KOPT-K1 (cell line): ENCODE measurements around the gene SVOPL.

Source experiments
- H3K27ac ChIP-seq: fragments of 200-600 bp; sonication (generic); 2 replicates; pipeline ENCODE4 v1.5.1; 2016; ENCODE audit warnings: antibody characterized with exemption, mild to moderate bottlenecking, low read depth, low read length; ENCODE audit not compliant: poor library complexity, severe bottlenecking
- H3K36me3 ChIP-seq: fragments of 200-600 bp; sonication (generic); 2 replicates; pipeline ENCODE4 v1.5.1; 2017; ENCODE audit warnings: antibody characterized with exemption, mild to moderate bottlenecking, low read length, moderate library complexity; ENCODE audit not compliant: insufficient read depth
- H3K9me3 ChIP-seq: fragments of 200-600 bp; sonication (generic); 2 replicates; pipeline ENCODE4 v1.5.1; 2017; ENCODE audit warnings: antibody characterized with exemption, low read length, mild to moderate bottlenecking; ENCODE audit not compliant: insufficient read depth, poor library complexity, severe bottlenecking

Gene SVOPL

DNA sequence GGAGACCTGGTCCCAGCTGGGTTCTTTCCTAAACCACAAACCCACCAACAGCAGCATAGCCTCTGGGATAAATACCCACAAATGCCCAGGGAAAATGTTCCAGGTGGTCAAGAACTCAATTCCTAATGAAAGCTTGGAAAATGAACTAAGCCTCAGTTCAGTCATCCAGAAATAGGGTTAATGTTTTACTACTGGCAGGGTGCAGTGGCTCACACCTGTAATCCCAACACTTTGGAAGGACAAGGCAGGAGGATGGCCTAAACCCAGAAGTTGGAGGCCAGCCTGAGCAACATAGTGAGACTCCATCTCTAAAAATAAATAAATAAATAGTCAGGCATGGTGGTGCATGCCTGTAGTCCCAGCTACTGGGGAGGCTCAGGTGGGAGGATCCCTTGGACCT, 82.2 kb downstream of the SVOPL start:
- no peaks in the 10 kb centered on the region for H3K36me3 ChIP-seq
- H3K9me3 ChIP-seq = no peaks in the 10 kb centered on the region
- H3K27ac ChIP-seq = peak overlapping the region; percentile 7

DNA sequence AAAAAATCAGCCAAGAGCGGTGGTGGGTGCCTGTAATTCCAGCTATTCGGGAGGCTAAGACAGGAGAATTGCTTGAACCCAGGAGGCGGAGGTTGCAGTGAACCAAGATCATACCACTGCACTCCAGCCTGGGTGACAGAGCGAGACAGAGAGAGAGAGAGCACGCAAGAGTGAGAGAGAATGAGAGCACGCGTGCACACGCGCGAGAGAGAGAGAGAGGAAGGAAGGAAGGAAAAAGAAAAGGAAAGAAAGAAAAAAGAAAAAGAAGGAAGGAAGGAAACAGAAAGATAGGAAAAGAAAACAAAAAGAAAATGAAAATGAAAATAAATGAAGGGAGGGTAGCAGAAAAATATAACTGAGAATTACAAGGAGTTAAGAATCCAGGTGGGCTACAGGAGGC, 82.7 kb downstream of the SVOPL start:
- Histone ChIP-seq H3K36me3 (no peaks in the 10 kb centered on the region), H3K27ac (peak overlapping the region; percentile 7), H3K9me3 (no peaks in the 10 kb centered on the region)

GRCh38 chr7:138616085-138616484, 85.1 kb downstream of the SVOPL start:
- Histone ChIP-seq H3K27ac (no peak overlapping the region), H3K36me3 (no peaks in the 10 kb centered on the region), H3K9me3 (no peaks in the 10 kb centered on the region)

GRCh38 chr7:138613630-138614029, 87.5 kb downstream of the SVOPL start:
- Histone ChIP-seq H3K36me3 (no peaks in the 10 kb centered on the region), H3K27ac (no peak overlapping the region), H3K9me3 (no peaks in the 10 kb centered on the region)

DNA sequence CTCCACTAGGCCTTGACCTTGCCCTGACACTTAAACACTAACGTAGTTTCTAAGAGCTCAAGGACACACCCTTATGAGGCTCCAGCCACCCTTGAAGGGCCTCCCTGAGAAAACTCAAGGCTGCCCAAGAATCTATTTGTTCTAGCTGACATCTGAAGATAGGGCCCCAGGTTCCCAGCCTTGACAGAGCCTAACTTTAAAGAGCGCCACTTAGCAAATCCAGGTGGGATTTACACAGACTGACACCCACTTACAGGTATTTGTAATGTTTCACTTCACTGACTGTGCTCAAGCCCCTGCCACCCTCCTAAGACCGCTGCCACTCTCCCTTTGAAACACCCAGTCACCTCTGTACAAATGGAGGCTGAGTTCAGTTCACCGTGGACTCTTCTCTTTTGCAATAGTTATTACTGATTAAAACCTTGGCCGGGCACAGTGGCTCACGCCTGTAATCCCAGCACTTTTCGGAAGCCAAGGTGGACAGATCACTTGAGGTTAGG, 90.4 kb downstream of the SVOPL start:
- Histone ChIP-seq H3K36me3 (peaks cover 5% of the 10 kb centered on the region; the same call in 1 of the 2 replicates), H3K9me3 (peaks cover 17% of the 10 kb centered on the region), H3K27ac (peak overlapping the region; percentile 13)

- no peak overlapping the region for H3K27ac ChIP-seq
- peaks cover 27% of the 10 kb centered on the region for H3K9me3 ChIP-seq
- H3K36me3 ChIP-seq = peaks cover 9% of the 10 kb centered on the region; the same call in 1 of the 2 replicates
Observed at GRCh38 chr7:138608275-138608674, 92.9 kb downstream of the SVOPL start.

GRCh38 chr7:138607216-138608126, 93.7 kb downstream of the SVOPL start:
- no peak overlapping the region for H3K27ac ChIP-seq

DNA sequence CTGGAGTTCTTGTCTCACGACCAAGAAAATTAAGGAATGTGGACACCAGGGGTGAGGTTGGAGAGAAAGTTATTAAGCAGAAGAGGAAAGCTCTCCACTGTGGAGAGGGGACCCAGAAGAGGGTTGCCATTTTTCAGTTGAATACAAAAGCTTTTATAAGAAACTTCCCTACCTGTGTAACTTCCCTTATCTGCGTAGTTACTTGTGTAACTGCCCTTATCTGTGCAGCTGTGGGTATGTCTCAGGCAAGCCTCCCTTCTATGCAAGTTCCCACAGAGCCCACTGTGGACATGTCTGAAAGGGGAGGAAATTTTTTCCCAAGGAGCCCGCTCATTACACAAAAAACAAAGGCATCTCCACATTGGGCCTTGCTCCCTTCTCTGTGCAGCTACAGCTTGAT, 94.9 kb downstream of the SVOPL start:
- Histone ChIP-seq H3K36me3 (peaks cover 9% of the 10 kb centered on the region; the same call in 1 of the 2 replicates), H3K9me3 (peaks cover 27% of the 10 kb centered on the region), H3K27ac (no peak overlapping the region)

More at GRCh38 chr7:138607216-138608126, 93.7 kb downstream of the SVOPL start:
- H3K36me3 ChIP-seq = peaks cover 9% of the 10 kb centered on the region; the same call in 1 of the 2 replicates
- H3K9me3 ChIP-seq = peaks cover 27% of the 10 kb centered on the region

- Histone ChIP-seq H3K36me3 (peaks cover 9% of the 10 kb centered on the region; the same call in 1 of the 2 replicates), H3K27ac (no peak overlapping the region), H3K9me3 (peaks cover 27% of the 10 kb centered on the region)
Observed at GRCh38 chr7:138603549-138604318, 97.4 kb downstream of the SVOPL start.

DNA sequence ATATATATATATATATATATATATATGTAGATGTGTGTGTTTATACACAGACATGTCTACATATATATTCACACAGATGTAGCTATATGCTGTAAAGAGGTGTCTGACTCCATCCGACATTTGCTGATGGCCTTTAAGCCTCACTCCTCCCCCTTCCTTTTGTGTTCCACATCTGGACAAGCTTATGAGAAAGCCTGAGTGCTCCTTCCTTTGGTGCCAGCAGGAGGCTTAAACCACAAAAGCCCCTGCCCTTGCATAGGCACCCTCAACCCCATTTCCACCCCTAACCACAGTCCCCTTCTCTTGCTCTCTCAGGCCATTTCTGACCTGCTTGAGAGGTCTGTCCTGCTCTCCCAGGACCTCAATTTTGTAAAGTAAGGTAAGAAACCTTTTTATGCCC, 98.7 kb downstream of the SVOPL start:
- peaks cover 27% of the 10 kb centered on the region for H3K9me3 ChIP-seq
- H3K27ac ChIP-seq = peak overlapping the region; percentile 32
- peaks cover 9% of the 10 kb centered on the region; the same call in 1 of the 2 replicates for H3K36me3 ChIP-seq

GRCh38 chr7:138595454-138595853, 105.7 kb downstream of the SVOPL start:
- Histone ChIP-seq H3K9me3 (no peaks in the 10 kb centered on the region), H3K36me3 (no peaks in the 10 kb centered on the region; the same call in 1 of the 2 replicates), H3K27ac (no peak overlapping the region)

- no peak overlapping the region for H3K27ac ChIP-seq
Observed at GRCh38 chr7:138590154-138590553, 111.0 kb downstream of the SVOPL start.

GRCh38 chr7:138588986-138589385, 112.2 kb downstream of the SVOPL start:
- Histone ChIP-seq H3K36me3 (peaks cover 50% of the 10 kb centered on the region), H3K27ac (no peak overlapping the region)

More at GRCh38 chr7:138590154-138590553, 111.0 kb downstream of the SVOPL start:
- Histone ChIP-seq H3K9me3 (no peaks in the 10 kb centered on the region), H3K36me3 (peaks cover 38% of the 10 kb centered on the region)

GRCh38 chr7:138587485-138587884, 113.7 kb downstream of the SVOPL start:
- no peak overlapping the region for H3K27ac ChIP-seq
- peaks cover 65% of the 10 kb centered on the region for H3K36me3 ChIP-seq
- no peaks in the 10 kb centered on the region for H3K9me3 ChIP-seq

More at GRCh38 chr7:138588986-138589385, 112.2 kb downstream of the SVOPL start:
- H3K9me3 ChIP-seq = no peaks in the 10 kb centered on the region
